HCT116 (cell line): ENCODE results near the gene EXD2. TPM values are rescaled to one million over a fixed set of nuclear protein-coding genes. Genes with fewer than 3 reads are reported as not detected.
"Not testable (repeated sequence)": the region's sequence is repeated elsewhere in the genome, so short reads cannot be mapped to it uniquely, and the experiment has no call there.

ENCODE experiments used
- ATAC-seq: fragments of 200-7000 bp; cut with Tn5 transposase; 2 replicates; pipeline ENCODE4 v1.9.1; 2020; ENCODE audit warnings: mild to moderate bottlenecking, moderate library complexity
- BruUV-seq: library from RNA; stranded (reverse); fragments of 400-500 nt; replicated peaks from 2 replicates; lab custom pipeline; 2021; lab: Mats Ljungman, UMichigan
- CTCF ChIA-PET: fragments of 300-600 bp; sonication (Branson Sonifier 250); formaldehyde crosslinking; loops from one replicate; lab custom pipeline; 2021; ENCODE audit warnings: antibody characterized with exemption; lab: Charles Lee
- POLR2A ChIA-PET: fragments of 300-600, 350-600 bp; sonication (Branson Sonifier 250); formaldehyde crosslinking; loops from one replicate; lab custom pipeline; 2021; ENCODE audit warnings: antibody characterized with exemption; lab: Charles Lee
- RAD21 ChIA-PET, 2 experiments: fragments of 300-600 bp; sonication (Branson Sonifier 250); formaldehyde crosslinking; loops; one replicate each; lab custom pipeline; 2023; ENCODE audit warnings: low total read pairs in 2 of 2; ENCODE audit not compliant: uncharacterized antibody in 2 of 2, unreplicated experiment in 2 of 2, low non-redundant PET in 1 of 2; lab: Charles Lee
- DNase-seq: peaks from one replicate; pipeline ENCODE4 v3.0.0-alpha.2; 2010; ENCODE audit warnings: low read depth, low spot score
- H2AFZ ChIP-seq: fragments of 200-600 bp; shearing (Covaris generic), sonication (generic); 2 replicates; pipeline ENCODE4 v1.6.1; 2017; ENCODE audit warnings: low read depth, mixed run types, mixed read lengths, antibody characterized with exemption, low read length; ENCODE audit not compliant: poor library complexity, severe bottlenecking
- H3K27ac ChIP-seq: 2 replicates; pipeline ENCODE4 v1.5.1; 2012; ENCODE audit warnings: low read depth, low read length
- H3K27me3 ChIP-seq: fragments of 200-600 bp; sonication (generic); 2 replicates; pipeline ENCODE4 v1.6.1; 2016; ENCODE audit warnings: mixed run types, low read length, mixed read lengths; ENCODE audit not compliant: insufficient read depth
- H3K36me3 ChIP-seq, 2 experiments: fragments of 200-500 bp in 1 of 2; fragments of 200-600 bp in 1 of 2; sonication (Bioruptor generic) in 1 of 2; sonication (generic) in 1 of 2; 2 replicates each; pipeline versions ENCODE4 v1.5.1 to v1.6.1; 2014 to 2016; ENCODE audit warnings: low read length in 2 of 2, inconsistent platforms in 1 of 2, mixed read lengths in 1 of 2, mixed run types in 1 of 2; ENCODE audit not compliant: insufficient read depth in 2 of 2, control insufficient read depth in 1 of 2
- H3K4me1 ChIP-seq, 2 experiments: fragments of 200-600 bp in 1 of 2; sonication (generic) in 1 of 2; 2 replicates each; pipeline versions ENCODE4 v1.5.1 to v1.6.1; 2012 to 2017; ENCODE audit warnings: low read length in 2 of 2, inconsistent platforms in 1 of 2, mild to moderate bottlenecking in 1 of 2, mixed read lengths in 1 of 2, mixed run types in 1 of 2, moderate library complexity in 1 of 2; ENCODE audit not compliant: insufficient read depth in 2 of 2, control insufficient read depth in 1 of 2
- H3K4me2 ChIP-seq: fragments of 200-600 bp; sonication (generic); 2 replicates; pipeline ENCODE4 v1.6.1; 2017; ENCODE audit warnings: mixed run types, low read length, mixed read lengths
- H3K4me3 ChIP-seq, 2 experiments: fragments of 200-600 bp in 1 of 2; sonication (generic) in 1 of 2; replicated peaks in 1 of 2; 2 replicates each; pipeline ENCODE4 v1.5.1; 2011 to 2016; ENCODE audit warnings: low read length in 2 of 2, control low read depth in 1 of 2, low read depth in 1 of 2, mild to moderate bottlenecking in 1 of 2, mixed read lengths in 1 of 2, mixed run types in 1 of 2
- H3K79me2 ChIP-seq: fragments of 200-600 bp; sonication (generic); 2 replicates; pipeline ENCODE4 v1.6.1; 2017; ENCODE audit warnings: mild to moderate bottlenecking, mixed run types, low read length, moderate library complexity, mixed read lengths; ENCODE audit not compliant: insufficient read depth
- H3K9ac ChIP-seq: fragments of 200-600 bp; sonication (generic); 2 replicates; pipeline ENCODE4 v1.6.1; 2016; ENCODE audit warnings: low read length, mixed read lengths
- H3K9me2 ChIP-seq: fragments of 200-600 bp; sonication (generic), shearing (Covaris generic); 2 replicates; pipeline ENCODE4 v1.6.1; 2017; ENCODE audit warnings: mixed run types, mild to moderate bottlenecking, moderate library complexity; ENCODE audit not compliant: insufficient read depth
- H3K9me3 ChIP-seq, 2 experiments: fragments of 200-500 bp in 1 of 2; fragments of 200-600 bp in 1 of 2; sonication (Bioruptor generic) in 1 of 2; sonication (generic) in 1 of 2; 2 replicates each; pipeline ENCODE4 v1.6.1; 2014 to 2017; ENCODE audit warnings: low read length in 2 of 2, mixed read lengths in 2 of 2, inconsistent platforms in 1 of 2, low read depth in 1 of 2, mild to moderate bottlenecking in 1 of 2, mixed run types in 1 of 2, moderate library complexity in 1 of 2; ENCODE audit not compliant: control insufficient read depth in 1 of 2, insufficient read depth in 1 of 2
- H4K20me1 ChIP-seq: fragments of 200-600 bp; sonication (generic), shearing (Covaris generic); 2 replicates; pipeline ENCODE4 v1.6.1; 2017; ENCODE audit warnings: mixed run types, mild to moderate bottlenecking, moderate library complexity; ENCODE audit not compliant: insufficient read depth
- EGR1 ChIP-seq: IDR thresholded peaks from 2 replicates; pipeline ENCODE4 v1.6.1; 2012; ENCODE audit warnings: low read depth
- EZH2 ChIP-seq: fragments of 200-600 bp; sonication (generic); IDR thresholded peaks from 2 replicates; pipeline ENCODE4 v1.6.1; 2017; ENCODE audit warnings: antibody characterized with exemption, mixed run types
- POLR2AphosphoS5 ChIP-seq: IDR thresholded peaks from 2 replicates; pipeline ENCODE4 v1.6.1; 2011; ENCODE audit warnings: mild to moderate bottlenecking, low read depth, low read length, moderate library complexity
- REST ChIP-seq: IDR thresholded peaks from 2 replicates; pipeline ENCODE4 v1.6.1; 2012; ENCODE audit warnings: low read depth
- SIN3A ChIP-seq: IDR thresholded peaks from 2 replicates; pipeline ENCODE4 v1.6.1; 2012; ENCODE audit warnings: low read depth
- SP1 ChIP-seq: IDR thresholded peaks from 2 replicates; pipeline ENCODE4 v1.6.1; 2012; ENCODE audit warnings: low read depth
- TCF7L2 ChIP-seq: IDR thresholded peaks from 2 replicates; pipeline ENCODE4 v1.7.0; 2011; ENCODE audit warnings: borderline replicate concordance, inconsistent platforms; ENCODE audit not compliant: insufficient read depth, insufficient read length; ENCODE audit errors: extremely low read depth
- YY1 ChIP-seq: IDR thresholded peaks from 2 replicates; pipeline ENCODE4 v1.6.1; 2011; ENCODE audit warnings: low read length, low read depth, moderate library complexity, mild to moderate bottlenecking; ENCODE audit not compliant: insufficient replicate concordance; ENCODE audit errors: extremely low read depth
- ZNF274 ChIP-seq: fragments of 200-500 bp; sonication (Bioruptor generic); IDR thresholded peaks from 2 replicates; pipeline ENCODE4 v1.6.1; 2014; ENCODE audit warnings: mild to moderate bottlenecking, low read depth, low read length, inconsistent platforms
- intact Hi-C: fragments of 100-400 bp; cut with micrococcal nuclease; formaldehyde crosslinking; loops from 2 replicates; pipeline ENCODE4 v1.10.0; 2022
- total RNA-seq: library from RNA; stranded (reverse); gene quantifications from one replicate; pipeline ENCODE4 v1.2.1, GENCODE V29; 2021; ENCODE audit not compliant: unreplicated experiment

EXD2 gene
- total RNA-seq, 1 experiment from 2014 or later, result 20.2 TPM

- TF ChIP-seq YY1 (no peak), SP1 (no peak), EGR1 (no peak), SIN3A (no peak)
These were observed 84.0 kb downstream of the EXD2 start (continued) for GRCh38 chr14:69275331-69275730.

- H4K20me1 ChIP-seq, intact Hi-C loops, H3K4me2 ChIP-seq, H3K9me3 ChIP-seq, H3K36me3 ChIP-seq, H3K27ac ChIP-seq, DNase-seq, H3K79me2 ChIP-seq, POLR2A ChIA-PET, H3K27me3 ChIP-seq, H2AFZ ChIP-seq, H3K4me1 ChIP-seq, H3K9ac ChIP-seq, ATAC-seq, H3K9me2 ChIP-seq, RAD21 ChIA-PET, H3K4me3 ChIP-seq, BruUV-seq, CTCF ChIA-PET: not testable (repeated sequence)
These were observed 86.1 kb downstream of the EXD2 start for GRCh38 chr14:69277356-69277755.

- ChIA-PET POLR2A (no interaction called here), RAD21 (no interaction called here), CTCF (no interaction called here)
- Histone ChIP-seq H3K4me1 (no peaks in the 10 kb centered on the region), H3K79me2 (no peaks in the 10 kb centered on the region), H2AFZ (no peak overlapping the region), H3K9me2 (no peaks in the 10 kb centered on the region), H3K4me3 (no peak overlapping the region), H3K4me2 (no peak overlapping the region), H4K20me1 (no peaks in the 10 kb centered on the region), H3K9me3 (no peaks in the 10 kb centered on the region), H3K9ac (no peak overlapping the region), H3K36me3 (no peaks in the 10 kb centered on the region), H3K27me3 (no peaks in the 10 kb centered on the region), H3K27ac (no peak overlapping the region)
- ATAC-seq (no peak), DNase-seq (no peak)
- BruUV-seq, result no TSS peak
- intact Hi-C loops, result no loop called here
- TF ChIP-seq REST, result no peak
- TF ChIP-seq ZNF274, result no peak
- no peak for TF ChIP-seq EZH2
- TF ChIP-seq POLR2AphosphoS5, result no peak
- TF ChIP-seq TCF7L2, result no peak
These were observed 89.5 kb downstream of the EXD2 start for GRCh38 chr14:69280746-69281291.
